GM19099 (cell line): Measurements from ENCODE around the gene PCDHA8.

Experiments used
- POLR2A ChIP-seq: IDR thresholded peaks from 3 replicates; pipeline ENCODE4 v1.6.1; 2011; ENCODE audit warnings: low read depth; ENCODE audit not compliant: insufficient read length; ENCODE audit errors: extremely low read depth

PCDHA8 gene, protein sequence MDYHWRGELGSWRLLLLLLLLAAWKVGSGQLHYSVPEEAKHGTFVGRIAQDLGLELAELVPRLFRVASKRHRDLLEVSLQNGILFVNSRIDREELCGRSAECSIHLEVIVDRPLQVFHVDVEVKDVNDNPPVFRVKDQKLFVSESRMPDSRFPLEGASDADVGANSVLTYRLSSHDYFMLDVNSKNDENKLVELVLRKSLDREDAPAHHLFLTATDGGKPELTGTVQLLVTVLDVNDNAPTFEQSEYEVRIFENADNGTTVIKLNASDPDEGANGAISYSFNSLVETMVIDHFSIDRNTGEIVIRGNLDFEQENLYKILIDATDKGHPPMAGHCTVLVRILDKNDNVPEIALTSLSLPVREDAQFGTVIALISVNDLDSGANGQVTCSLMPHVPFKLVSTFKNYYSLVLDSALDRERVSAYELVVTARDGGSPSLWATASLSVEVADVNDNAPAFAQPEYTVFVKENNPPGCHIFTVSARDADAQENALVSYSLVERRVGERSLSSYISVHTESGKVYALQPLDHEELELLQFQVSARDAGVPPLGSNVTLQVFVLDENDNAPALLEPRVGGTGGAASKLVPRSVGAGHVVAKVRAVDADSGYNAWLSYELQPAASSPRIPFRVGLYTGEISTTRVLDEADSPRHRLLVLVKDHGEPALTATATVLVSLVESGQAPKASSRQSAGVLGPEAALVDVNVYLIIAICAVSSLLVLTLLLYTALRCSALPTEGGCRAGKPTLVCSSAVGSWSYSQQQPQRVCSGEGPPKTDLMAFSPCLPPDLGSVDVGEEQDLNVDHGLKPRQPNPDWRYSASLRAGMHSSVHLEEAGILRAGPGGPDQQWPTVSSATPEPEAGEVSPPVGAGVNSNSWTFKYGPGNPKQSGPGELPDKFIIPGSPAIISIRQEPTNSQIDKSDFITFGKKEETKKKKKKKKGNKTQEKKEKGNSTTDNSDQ

DNA sequence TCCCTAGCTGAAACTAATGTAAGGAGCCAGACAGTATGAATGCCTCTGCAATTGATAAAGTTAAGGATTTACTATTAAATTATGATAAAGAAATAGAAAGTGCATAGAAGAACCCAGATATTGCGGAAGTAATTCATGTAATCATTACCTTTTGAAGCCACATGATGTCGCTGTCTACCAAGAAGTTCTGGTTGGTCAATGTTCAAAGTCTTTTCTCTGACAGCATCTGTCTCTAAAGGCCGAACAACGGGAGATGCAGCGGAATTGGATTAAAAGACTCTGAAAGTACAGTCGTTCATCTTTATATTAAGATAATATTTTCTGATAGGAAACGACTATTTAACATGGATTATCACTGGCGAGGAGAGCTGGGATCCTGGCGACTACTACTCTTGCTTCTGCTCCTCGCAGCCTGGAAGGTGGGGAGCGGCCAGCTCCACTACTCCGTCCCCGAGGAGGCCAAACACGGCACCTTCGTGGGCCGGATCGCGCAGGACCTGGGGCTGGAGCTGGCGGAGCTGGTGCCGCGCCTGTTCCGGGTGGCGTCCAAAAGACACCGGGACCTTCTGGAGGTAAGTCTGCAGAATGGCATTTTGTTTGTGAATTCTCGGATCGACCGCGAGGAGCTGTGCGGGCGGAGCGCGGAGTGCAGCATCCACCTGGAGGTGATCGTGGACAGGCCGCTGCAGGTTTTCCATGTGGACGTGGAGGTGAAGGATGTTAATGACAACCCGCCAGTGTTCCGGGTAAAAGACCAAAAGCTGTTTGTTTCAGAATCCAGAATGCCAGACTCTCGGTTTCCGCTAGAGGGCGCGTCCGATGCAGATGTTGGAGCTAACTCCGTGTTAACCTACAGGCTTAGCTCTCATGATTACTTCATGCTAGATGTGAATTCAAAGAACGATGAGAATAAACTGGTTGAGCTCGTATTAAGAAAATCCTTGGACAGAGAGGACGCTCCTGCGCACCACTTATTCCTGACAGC is at the start of gene PCDHA8:
TSS of gene PCDHA8 (plus strand) at position 210 of the 985 bp plus-strand sequence. CDS start at position 345, 135 bp downstream.
- TF ChIP-seq POLR2A = no peak

DNA sequence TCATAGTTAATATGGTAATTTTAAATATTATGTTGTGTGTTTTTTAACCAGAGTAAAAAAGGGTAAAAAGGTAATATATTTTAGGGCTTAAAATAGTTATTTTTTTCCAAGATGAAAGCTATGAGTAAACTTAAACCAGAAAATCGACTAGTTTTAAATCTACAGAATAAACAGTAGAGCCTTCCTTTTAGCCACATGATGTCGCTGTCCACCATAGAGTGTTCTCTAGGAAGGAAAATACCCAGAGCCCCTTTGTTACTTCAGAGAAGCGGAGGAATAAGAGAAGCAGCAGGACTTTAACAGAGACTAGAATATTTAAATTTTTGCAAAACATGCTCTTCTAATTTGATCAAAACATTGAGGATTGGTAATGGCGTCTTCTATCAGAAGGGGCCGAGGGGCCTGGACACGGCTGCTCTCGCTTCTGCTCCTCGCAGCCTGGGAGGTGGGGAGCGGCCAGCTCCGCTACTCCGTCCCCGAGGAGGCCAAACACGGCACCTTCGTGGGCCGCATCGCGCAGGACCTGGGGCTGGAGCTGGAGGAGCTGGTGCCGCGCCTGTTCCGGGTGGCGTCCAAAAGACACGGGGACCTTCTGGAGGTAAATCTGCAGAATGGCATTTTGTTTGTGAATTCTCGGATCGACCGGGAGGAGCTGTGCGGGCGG is 46.3 kb upstream of the PCDHA8 start, which contains the start of gene PCDHA2:
TSS of gene PCDHA2 (plus strand) at position 258 of the 664 bp plus-strand sequence.
- TF ChIP-seq POLR2A = no peak

DNA sequence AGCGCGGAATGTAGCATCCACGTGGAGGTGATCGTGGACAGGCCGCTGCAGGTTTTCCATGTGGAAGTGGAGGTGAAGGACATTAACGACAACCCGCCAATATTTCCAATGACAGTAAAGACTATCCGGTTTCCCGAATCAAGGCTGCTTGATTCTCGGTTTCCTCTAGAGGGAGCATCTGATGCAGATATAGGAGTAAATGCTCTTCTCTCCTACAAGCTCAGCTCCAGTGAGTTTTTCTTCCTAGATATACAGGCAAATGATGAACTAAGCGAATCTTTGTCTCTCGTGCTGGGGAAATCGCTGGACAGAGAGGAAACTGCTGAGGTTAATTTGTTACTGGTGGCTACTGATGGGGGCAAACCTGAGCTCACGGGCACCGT is 45.7 kb upstream of the PCDHA8 start:
- no peak for TF ChIP-seq POLR2A

DNA sequence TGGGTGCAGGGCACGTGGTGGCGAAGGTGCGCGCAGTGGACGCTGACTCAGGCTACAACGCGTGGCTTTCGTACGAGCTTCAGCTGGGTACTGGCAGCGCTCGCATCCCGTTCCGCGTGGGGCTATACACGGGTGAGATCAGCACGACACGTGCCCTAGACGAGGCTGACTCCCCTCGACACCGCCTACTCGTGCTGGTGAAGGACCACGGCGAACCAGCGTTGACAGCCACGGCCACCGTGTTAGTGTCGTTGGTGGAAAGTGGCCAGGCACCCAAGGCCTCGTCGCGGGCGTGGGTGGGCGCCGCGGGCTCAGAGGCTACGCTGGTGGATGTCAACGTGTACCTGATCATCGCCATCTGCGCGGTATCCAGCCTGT is 44.3 kb upstream of the PCDHA8 start:
- no peak for TF ChIP-seq POLR2A

DNA sequence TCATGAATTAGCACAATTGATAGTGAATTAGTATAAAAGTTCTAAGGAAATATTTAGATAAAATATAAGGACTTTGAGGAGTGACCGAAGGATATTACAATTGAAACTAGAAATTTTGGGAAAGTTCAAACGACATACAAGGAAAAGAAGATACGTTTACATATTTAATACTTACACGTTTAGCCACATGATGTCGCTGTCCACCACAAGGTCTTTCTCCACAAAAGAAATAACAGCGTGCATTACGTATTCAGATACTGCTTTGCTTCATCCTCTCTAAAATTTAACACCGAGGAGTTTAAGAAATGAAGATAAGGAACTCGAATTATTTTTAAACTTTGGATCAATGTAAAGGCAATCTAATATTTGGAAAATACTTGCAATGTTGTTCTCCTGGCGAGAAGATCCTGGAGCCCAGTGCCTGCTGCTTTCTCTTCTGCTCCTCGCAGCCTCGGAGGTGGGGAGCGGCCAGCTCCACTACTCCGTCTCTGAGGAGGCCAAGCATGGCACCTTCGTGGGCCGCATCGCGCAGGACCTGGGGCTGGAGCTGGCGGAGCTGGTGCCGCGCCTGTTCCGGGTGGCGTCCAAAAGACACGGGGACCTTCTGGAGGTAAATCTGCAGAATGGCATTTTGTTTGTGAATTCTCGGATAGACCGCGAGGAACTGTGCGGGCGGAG is 40.0 kb upstream of the PCDHA8 start, which contains the start of gene PCDHA3:
TSS of gene PCDHA3 (plus strand) at position 242 of the 678 bp plus-strand sequence.
- no peak for TF ChIP-seq POLR2A

DNA sequence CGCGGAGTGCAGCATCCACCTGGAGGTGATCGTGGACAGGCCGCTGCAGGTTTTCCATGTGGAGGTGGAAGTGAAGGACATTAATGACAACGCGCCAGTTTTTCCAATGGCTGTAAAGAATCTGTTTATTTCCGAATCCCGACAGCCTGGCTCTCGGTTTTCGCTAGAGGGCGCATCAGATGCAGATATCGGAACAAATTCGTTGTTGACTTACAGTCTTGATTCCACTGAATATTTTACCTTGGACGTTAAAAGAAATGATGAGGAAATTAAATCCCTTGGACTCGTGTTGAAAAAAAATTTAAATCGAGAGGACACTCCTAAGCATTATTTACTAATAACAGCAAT is 39.5 kb upstream of the PCDHA8 start:
- no peak for TF ChIP-seq POLR2A

DNA sequence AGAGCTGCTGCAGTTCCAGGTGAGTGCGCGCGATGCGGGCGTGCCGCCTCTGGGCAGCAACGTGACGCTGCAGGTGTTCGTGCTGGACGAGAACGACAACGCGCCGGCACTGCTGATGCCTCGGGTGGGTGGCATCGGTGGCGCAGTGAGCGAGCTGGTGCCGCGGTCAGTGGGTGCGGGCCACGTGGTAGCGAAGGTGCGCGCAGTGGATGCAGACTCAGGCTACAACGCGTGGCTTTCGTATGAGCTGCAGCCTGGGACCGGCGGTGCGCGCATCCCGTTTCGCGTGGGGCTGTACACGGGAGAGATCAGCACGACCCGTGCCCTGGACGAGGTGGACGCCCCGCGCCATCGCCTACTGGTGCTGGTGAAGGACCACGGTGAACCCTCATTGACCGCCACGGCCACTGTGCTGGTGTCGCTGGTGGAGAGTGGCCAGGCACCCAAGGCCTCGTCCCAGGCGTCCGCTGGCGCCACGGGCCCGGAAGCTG is 38.2 kb upstream of the PCDHA8 start:
- TF ChIP-seq POLR2A = no peak

DNA sequence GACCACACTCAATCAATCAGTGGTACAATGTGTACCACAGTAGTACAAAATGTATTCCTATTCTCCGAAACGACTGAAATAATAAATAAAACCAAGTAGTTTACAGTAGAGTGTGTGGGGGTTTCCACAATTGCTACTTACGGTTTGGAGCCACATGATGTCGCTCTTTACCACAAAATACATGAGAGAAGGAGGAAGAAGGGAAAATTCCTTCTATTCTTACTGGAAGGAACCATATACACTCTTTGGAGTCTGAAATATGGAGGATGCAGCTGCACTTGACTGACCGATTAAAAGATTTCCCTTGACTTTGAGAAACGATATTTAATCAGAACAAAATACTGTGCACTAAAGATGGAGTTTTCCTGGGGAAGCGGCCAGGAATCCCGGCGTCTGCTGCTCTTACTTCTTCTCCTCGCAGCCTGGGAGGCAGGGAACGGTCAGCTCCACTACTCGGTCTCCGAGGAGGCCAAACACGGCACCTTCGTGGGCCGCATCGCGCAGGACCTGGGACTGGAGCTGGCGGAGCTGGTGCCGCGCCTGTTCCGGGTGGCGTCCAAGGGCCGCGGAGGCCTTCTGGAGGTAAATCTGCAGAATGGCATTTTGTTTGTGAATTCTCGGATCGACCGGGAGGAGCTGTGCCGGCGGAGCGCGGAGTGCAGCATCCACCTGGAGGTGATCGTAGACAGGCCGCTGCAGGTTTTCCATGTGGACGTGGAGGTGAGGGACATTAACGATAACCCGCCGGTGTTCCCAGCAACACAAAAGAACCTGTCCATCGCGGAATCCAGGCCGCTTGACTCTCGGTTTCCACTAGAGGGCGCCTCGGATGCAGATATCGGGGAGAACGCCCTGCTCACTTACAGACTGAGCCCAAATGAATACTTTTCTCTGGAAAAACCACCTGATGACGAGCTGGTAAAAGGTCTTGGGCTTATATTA is 33.9 kb upstream of the PCDHA8 start, which contains the start of gene PCDHA4:
TSS of gene PCDHA4 (plus strand) at position 235 of the 942 bp plus-strand sequence.
- no peak for TF ChIP-seq POLR2A

DNA sequence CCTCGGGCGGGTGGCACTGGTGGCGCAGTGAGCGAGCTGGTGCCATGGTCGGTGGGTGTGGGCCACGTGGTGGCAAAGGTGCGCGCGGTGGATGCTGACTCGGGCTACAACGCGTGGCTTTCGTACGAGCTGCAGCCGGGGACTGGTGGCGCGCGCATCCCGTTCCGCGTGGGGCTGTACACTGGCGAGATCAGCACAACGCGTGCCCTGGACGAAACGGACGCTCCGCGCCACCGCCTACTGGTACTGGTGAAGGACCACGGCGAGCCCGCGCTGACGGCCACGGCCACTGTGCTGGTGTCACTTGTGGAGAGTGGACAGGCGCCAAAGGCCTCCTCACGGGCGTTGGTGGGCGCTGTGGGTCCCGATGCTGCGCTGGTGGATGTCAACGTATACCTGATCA is 32.1 kb upstream of the PCDHA8 start:
- TF ChIP-seq POLR2A = no peak

DNA sequence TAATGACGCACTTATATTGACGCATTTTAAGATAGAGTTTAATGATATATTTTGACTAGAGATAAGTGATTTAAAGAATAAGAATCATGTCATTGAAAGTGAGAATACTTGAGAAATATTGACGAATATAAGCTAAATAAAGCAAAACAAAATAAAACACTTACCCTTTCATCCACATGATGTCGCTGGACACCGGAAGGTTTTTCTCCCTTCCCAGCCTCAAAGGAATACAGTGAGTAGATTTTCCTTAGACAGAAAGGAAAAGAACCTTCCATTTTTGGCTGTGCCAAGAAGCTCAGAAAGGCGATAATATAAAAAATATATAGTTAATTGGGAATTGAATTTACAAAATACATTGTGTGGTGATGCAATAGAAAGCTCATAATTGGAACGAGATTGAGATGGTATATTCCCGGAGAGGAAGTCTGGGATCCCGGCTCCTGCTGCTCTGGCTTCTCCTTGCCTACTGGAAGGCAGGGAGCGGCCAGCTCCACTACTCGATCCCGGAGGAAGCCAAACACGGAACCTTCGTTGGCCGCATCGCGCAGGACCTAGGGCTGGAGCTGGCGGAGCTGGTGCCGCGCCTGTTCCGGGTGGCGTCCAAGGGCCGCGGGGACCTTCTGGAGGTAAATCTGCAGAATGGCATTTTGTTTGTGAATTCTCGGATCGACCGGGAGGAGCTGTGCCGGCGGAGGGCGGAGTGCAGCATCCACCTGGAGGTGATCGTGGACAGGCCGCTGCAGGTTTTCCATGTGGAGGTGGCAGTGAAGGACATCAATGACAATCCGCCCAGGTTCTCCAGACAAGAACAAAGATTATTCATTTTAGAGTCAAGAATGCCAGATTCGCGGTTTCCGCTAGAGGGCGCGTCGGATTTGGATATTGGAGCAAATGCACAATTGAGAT is 19.4 kb upstream of the PCDHA8 start, which contains the start of gene PCDHA5:
TSS of gene PCDHA5 (plus strand) at position 239 of the 906 bp plus-strand sequence.
- no peak for TF ChIP-seq POLR2A

DNA sequence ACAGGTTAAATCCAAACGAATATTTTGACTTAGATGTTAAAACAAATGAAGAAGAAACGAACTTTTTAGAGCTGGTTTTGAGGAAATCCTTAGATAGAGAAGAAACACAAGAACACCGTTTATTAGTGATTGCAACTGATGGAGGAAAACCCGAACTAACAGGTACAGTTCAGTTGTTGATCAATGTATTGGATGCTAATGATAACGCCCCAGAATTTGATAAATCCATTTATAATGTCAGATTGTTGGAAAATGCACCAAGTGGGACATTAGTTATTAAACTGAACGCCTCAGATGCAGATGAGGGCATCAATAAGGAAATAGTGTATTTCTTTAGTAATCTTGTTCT is 18.7 kb upstream of the PCDHA8 start:
- TF ChIP-seq POLR2A = no peak

DNA sequence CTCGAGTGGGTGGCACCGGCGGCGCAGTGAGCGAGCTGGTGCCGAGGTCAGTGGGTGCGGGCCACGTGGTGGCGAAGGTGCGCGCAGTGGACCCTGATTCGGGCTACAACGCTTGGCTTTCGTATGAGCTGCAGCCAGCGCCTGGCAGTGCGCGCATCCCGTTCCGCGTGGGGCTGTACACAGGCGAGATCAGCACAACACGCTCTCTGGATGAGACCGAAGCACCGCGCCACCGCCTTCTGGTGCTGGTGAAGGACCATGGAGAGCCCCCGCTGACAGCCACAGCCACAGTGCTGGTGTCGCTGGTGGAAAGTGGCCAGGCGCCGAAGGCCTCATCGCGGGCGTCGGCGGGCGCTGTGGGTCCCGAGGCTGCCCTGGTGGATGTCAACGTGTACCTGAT is 17.5 kb upstream of the PCDHA8 start:
- TF ChIP-seq POLR2A = no peak
